Neural cell (in vitro differentiated cells): ENCODE results near the gene EHD4. TPM values are rescaled to one million over a fixed set of nuclear protein-coding genes. Genes with fewer than 3 reads are reported as not detected.

Experiments used
- H2AFZ ChIP-seq: fragments of 200-600, 300-800 bp; sonication (generic), shearing (Covaris generic); 2 replicates; pipeline ENCODE4 v1.6.0; 2014; ENCODE audit warnings: low read depth, mild to moderate bottlenecking, antibody characterized with exemption, low read length, moderate library complexity
- H3F3A ChIP-seq: fragments of 200-600 bp; shearing (Covaris generic); 2 replicates; pipeline ENCODE4 v1.6.1; 2016; ENCODE audit warnings: mild to moderate bottlenecking, moderate library complexity, mixed read lengths, antibody characterized with exemption, low read length; ENCODE audit not compliant: insufficient read depth, poor library complexity, severe bottlenecking
- H3K27ac ChIP-seq: fragments of 200-600, 300-800 bp; sonication (generic), shearing (Covaris generic); 2 replicates; pipeline ENCODE4 v1.5.1; 2014; ENCODE audit warnings: mild to moderate bottlenecking, low read length, moderate library complexity
- H3K27me3 ChIP-seq: fragments of 300-800, 200-600 bp; sonication (generic), shearing (Covaris generic); 2 replicates; pipeline ENCODE4 v1.6.0; 2014; ENCODE audit warnings: mild to moderate bottlenecking, low read depth, low read length, moderate library complexity; ENCODE audit not compliant: insufficient read depth
- H3K36me3 ChIP-seq: fragments of 300-800, 200-600 bp; sonication (generic), shearing (Covaris generic); 2 replicates; pipeline ENCODE4 v1.5.1; 2014; ENCODE audit warnings: mild to moderate bottlenecking, antibody characterized with exemption, low read length, moderate library complexity; ENCODE audit not compliant: insufficient read depth
- H3K4me2 ChIP-seq: fragments of 300-800, 200-600 bp; sonication (generic), shearing (Covaris generic); 2 replicates; pipeline ENCODE4 v1.6.0; 2014; ENCODE audit warnings: mild to moderate bottlenecking, low read length
- H3K4me3 ChIP-seq: fragments of 300-800, 200-600 bp; sonication (generic), shearing (Covaris generic); 2 replicates; pipeline ENCODE4 v1.5.1; 2014; ENCODE audit warnings: mild to moderate bottlenecking, low read length, moderate library complexity
- H3K79me2 ChIP-seq: fragments of 200-600 bp; shearing (Covaris generic); replicated peaks from 2 replicates; pipeline ENCODE4 v1.6.0; 2014; ENCODE audit warnings: mild to moderate bottlenecking, low read length, moderate library complexity; ENCODE audit not compliant: insufficient read depth
- H3K9ac ChIP-seq: fragments of 300-800, 200-600 bp; sonication (generic), shearing (Covaris generic); 2 replicates; pipeline ENCODE4 v1.6.1; 2016; ENCODE audit warnings: mild to moderate bottlenecking, low read length, mixed read lengths
- H3K9me2 ChIP-seq: fragments of 200-600 bp; shearing (Covaris generic); 2 replicates; pipeline ENCODE4 v1.6.1; 2016; ENCODE audit warnings: mild to moderate bottlenecking, low read length, mixed read lengths; ENCODE audit not compliant: insufficient read depth
- H3K9me3 ChIP-seq: fragments of 200-600, 300-800 bp; sonication (generic), shearing (Covaris generic); 2 replicates; pipeline ENCODE4 v1.6.1; 2016; ENCODE audit warnings: mild to moderate bottlenecking, mixed run types, low read length, moderate library complexity, mixed read lengths
- H4K20me1 ChIP-seq: fragments of 200-600 bp; shearing (Covaris generic); 2 replicates; pipeline ENCODE4 v1.6.1; 2016; ENCODE audit warnings: mild to moderate bottlenecking, mixed run types; ENCODE audit not compliant: insufficient read depth
- CTCF ChIP-seq: fragments of 450-650 bp; IDR thresholded peaks from 2 replicates; pipeline ENCODE4 v1.5.1; 2014; ENCODE audit warnings: antibody characterized with exemption, mild to moderate bottlenecking, moderate library complexity; ENCODE audit not compliant: poor library complexity, severe bottlenecking
- EP300 ChIP-seq: fragments of 450-650 bp; conservative IDR thresholded peaks from 2 replicates; pipeline ENCODE4 v1.6.1; 2014; ENCODE audit warnings: antibody characterized with exemption, mild to moderate bottlenecking, moderate library complexity; ENCODE audit not compliant: poor library complexity, severe bottlenecking
- EZH2 ChIP-seq: fragments of 200-600, 300-800 bp; shearing (Covaris generic), sonication (generic); IDR thresholded peaks from 2 replicates; pipeline ENCODE4 v1.6.1; 2014; ENCODE audit warnings: antibody characterized with exemption, low read length, borderline replicate concordance, mild to moderate bottlenecking; ENCODE audit not compliant: insufficient read depth, poor library complexity, severe bottlenecking
- MXI1 ChIP-seq: fragments of 450-650 bp; conservative IDR thresholded peaks from 2 replicates; pipeline ENCODE4 v1.6.1; 2014; ENCODE audit warnings: antibody characterized with exemption, mild to moderate bottlenecking; ENCODE audit not compliant: poor library complexity, severe bottlenecking
- POLR2AphosphoS5 ChIP-seq: IDR thresholded peaks from 2 replicates; pipeline ENCODE4 v1.6.1; 2012
- RAD21 ChIP-seq: fragments of 450-650 bp; conservative IDR thresholded peaks from 2 replicates; pipeline ENCODE4 v1.6.1; 2014; ENCODE audit warnings: antibody characterized with exemption, mild to moderate bottlenecking, moderate library complexity
- SMC3 ChIP-seq: fragments of 450-650 bp; conservative IDR thresholded peaks from 2 replicates; pipeline ENCODE4 v1.6.1; 2014; ENCODE audit warnings: antibody characterized with exemption, mild to moderate bottlenecking, moderate library complexity; ENCODE audit not compliant: poor library complexity
- TAF1 ChIP-seq: IDR thresholded peaks from 2 replicates; pipeline ENCODE4 v1.6.1; 2012; ENCODE audit warnings: low read depth
- polyA plus RNA-seq: library from polyadenylated mRNA; depleted of rRNA; stranded (reverse); fragments of >200 nt; gene quantifications from 2 replicates; pipeline ENCODE4 v1.2.3, GENCODE V29; 2014
- TF ChIP-seq, protein P1 (sequence below): IDR thresholded peaks from 2 replicates; pipeline ENCODE4 v1.6.1; 2012; ENCODE audit warnings: borderline replicate concordance

EHD4 gene
- polyA plus RNA-seq, 1 donor from 2014 or later = 0.09 TPM

GRCh38 chr15:41927536-41927935 lies 44.8 kb downstream of the EHD4 start:
- TF ChIP-seq RAD21 (no peak), EP300 (no peak), TAF1 (no peak), CTCF (no peak), MXI1 (no peak), EZH2 (no peak), POLR2AphosphoS5 (no peak), SMC3 (no peak)
- TF ChIP-seq, protein P1, sequence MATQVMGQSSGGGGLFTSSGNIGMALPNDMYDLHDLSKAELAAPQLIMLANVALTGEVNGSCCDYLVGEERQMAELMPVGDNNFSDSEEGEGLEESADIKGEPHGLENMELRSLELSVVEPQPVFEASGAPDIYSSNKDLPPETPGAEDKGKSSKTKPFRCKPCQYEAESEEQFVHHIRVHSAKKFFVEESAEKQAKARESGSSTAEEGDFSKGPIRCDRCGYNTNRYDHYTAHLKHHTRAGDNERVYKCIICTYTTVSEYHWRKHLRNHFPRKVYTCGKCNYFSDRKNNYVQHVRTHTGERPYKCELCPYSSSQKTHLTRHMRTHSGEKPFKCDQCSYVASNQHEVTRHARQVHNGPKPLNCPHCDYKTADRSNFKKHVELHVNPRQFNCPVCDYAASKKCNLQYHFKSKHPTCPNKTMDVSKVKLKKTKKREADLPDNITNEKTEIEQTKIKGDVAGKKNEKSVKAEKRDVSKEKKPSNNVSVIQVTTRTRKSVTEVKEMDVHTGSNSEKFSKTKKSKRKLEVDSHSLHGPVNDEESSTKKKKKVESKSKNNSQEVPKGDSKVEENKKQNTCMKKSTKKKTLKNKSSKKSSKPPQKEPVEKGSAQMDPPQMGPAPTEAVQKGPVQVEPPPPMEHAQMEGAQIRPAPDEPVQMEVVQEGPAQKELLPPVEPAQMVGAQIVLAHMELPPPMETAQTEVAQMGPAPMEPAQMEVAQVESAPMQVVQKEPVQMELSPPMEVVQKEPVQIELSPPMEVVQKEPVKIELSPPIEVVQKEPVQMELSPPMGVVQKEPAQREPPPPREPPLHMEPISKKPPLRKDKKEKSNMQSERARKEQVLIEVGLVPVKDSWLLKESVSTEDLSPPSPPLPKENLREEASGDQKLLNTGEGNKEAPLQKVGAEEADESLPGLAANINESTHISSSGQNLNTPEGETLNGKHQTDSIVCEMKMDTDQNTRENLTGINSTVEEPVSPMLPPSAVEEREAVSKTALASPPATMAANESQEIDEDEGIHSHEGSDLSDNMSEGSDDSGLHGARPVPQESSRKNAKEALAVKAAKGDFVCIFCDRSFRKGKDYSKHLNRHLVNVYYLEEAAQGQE = no peak
- Histone ChIP-seq H3K27me3 (no peaks in the 10 kb centered on the region), H3K79me2 (no peaks in the 10 kb centered on the region), H3K36me3 (no peaks in the 10 kb centered on the region), H3K9ac (no peak overlapping the region), H3K27ac (no peak overlapping the region), H3K9me3 (no peaks in the 10 kb centered on the region), H3K4me2 (no peak overlapping the region), H3F3A (no peaks in the 10 kb centered on the region), H4K20me1 (no peaks in the 10 kb centered on the region), H3K4me3 (no peak overlapping the region), H3K9me2 (no peaks in the 10 kb centered on the region), H2AFZ (no peak overlapping the region)

GRCh38 chr15:41926185-41927056 lies 45.9 kb downstream of the EHD4 start:
- no peaks in the 10 kb centered on the region for H3K36me3 ChIP-seq
- no peak overlapping the region for H3K4me3 ChIP-seq
- H4K20me1 ChIP-seq = no peaks in the 10 kb centered on the region
- H3F3A ChIP-seq = no peaks in the 10 kb centered on the region
- TF ChIP-seq TAF1 = no peak
- no peak for TF ChIP-seq MXI1
- no peak for TF ChIP-seq EZH2
- H3K27ac ChIP-seq = no peak overlapping the region
- H3K79me2 ChIP-seq = no peaks in the 10 kb centered on the region
- no peak overlapping the region for H3K9ac ChIP-seq
- no peak overlapping the region for H3K4me2 ChIP-seq
- H3K27me3 ChIP-seq = no peaks in the 10 kb centered on the region
- no peaks in the 10 kb centered on the region for H3K9me3 ChIP-seq
- no peak overlapping the region for H2AFZ ChIP-seq
- no peaks in the 10 kb centered on the region for H3K9me2 ChIP-seq
